Measurements from ENCODE around the gene SLC27A5.
A peak's percentile ranks its signal among the peaks of the same experiment; 100 is the strongest.

SLC27A5 gene

GRCh38 chr19:58473775-58474174 is 38.0 kb downstream of the SLC27A5 start:
- peaks cover 7% of the 10 kb centered on the region; the same call in 1 of the 2 replicates for H3K4me1 ChIP-seq (ENCODE audit: control insufficient read depth, insufficient read depth, low read length)
- H3K36me3 ChIP-seq (ENCODE audit: control insufficient read depth in 2 of 2, insufficient read depth in 1 of 2, low read length in 2 of 2): peaks cover 13 to 60% of the 10 kb centered on the region in 2 experiments
- no peak overlapping the region for H3K4me3 ChIP-seq (ENCODE audit: low read depth, low read length)
- ChIA-PET POLR2A (interaction anchor here (0.7 to 2.5 kb wide), 3 partner anchors 23 to 80 kb away, joined by 3 to 9 read pairs (median 4); partner anchors contain the start of genes ZNF324B and ZNF584), CTCF (interaction anchor here (1.8 kb wide), 1 partner anchor 46 kb away, joined by 10 read pairs; the partner anchor contains the start of gene ZBTB45)
- no peak overlapping the region for H3K27ac ChIP-seq (ENCODE audit: extremely low read depth, low read depth, low read length)
- 0 out of 2 replicates have a peak, but pooled peaks have one; percentile 5 for TF ChIP-seq HOXD13 (CRISPR knock-in tag; IDR thresholded peaks at IDR 0.05; ENCODE audit: borderline replicate concordance)
- TF ChIP-seq PRDM1 (tag by site-specific recombination; IDR thresholded peaks at IDR 0.05): no peak
- TF ChIP-seq SP7 (tag by site-specific recombination; IDR thresholded peaks at IDR 0.05): no peak
- TF ChIP-seq ZNF558 (tag by site-specific recombination; IDR thresholded peaks at IDR 0.05): no peak
- no peak for TF ChIP-seq ZBTB7A (tag by site-specific recombination; IDR thresholded peaks at IDR 0.05; ENCODE audit: low read depth)
- no peak for TF ChIP-seq ZNF488 (tag by site-specific recombination; IDR thresholded peaks at IDR 0.05)
- H3K9me3 ChIP-seq (ENCODE audit: control insufficient read depth, insufficient read depth, low read depth, low read length): no peaks in the 10 kb centered on the region

DNA sequence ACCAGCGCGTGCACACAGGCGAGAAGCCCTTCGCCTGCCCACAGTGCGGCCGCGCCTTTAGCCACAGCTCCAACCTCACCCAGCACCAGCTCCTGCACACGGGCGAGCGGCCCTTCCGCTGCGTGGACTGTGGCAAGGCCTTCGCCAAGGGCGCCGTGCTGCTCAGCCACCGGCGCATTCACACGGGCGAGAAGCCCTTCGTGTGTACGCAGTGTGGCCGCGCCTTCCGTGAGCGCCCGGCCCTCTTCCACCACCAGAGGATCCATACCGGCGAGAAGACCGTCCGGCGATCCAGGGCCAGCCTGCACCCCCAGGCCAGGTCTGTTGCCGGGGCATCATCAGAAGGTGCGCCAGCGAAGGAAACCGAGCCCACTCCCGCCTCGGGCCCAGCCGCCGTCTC is 40.1 kb downstream of the SLC27A5 start:
- ChIA-PET POLR2A (no interaction called here), CTCF (no interaction called here)
- no peak overlapping the region for H3K27ac ChIP-seq (ENCODE audit: extremely low read depth, low read depth, low read length)
- H3K9me3 ChIP-seq (ENCODE audit: control insufficient read depth, insufficient read depth, low read depth, low read length): no peaks in the 10 kb centered on the region
- peaks cover 9 to 50% of the 10 kb centered on the region in 2 experiments; a peak in 2 of 3 replicates for H3K36me3 ChIP-seq (ENCODE audit: control insufficient read depth in 2 of 2, insufficient read depth in 1 of 2, low read length in 2 of 2)
- H3K4me3 ChIP-seq (ENCODE audit: low read depth, low read length): no peak overlapping the region
- peaks cover 7% of the 10 kb centered on the region for H3K4me1 ChIP-seq (ENCODE audit: control insufficient read depth, insufficient read depth, low read length)
- TF ChIP-seq ZNF169 (tag by site-specific recombination; IDR thresholded peaks at IDR 0.05) (no peak), ZNF311 (tag by site-specific recombination; IDR thresholded peaks at IDR 0.05; ENCODE audit: borderline replicate concordance) (no peak), ZNF280C (tag by site-specific recombination; IDR thresholded peaks at IDR 0.05) (no peak), ZNF248 (tag by site-specific recombination; IDR thresholded peaks at IDR 0.05) (no peak), ZNF24 (tag by site-specific recombination; IDR thresholded peaks at IDR 0.05) (no peak), SP3 (tag by site-specific recombination; IDR thresholded peaks at IDR 0.05) (no peak), KLF8 (tag by site-specific recombination; IDR thresholded peaks at IDR 0.05) (no peak), ZNF138 (tag by site-specific recombination; IDR thresholded peaks at IDR 0.05; ENCODE audit: borderline replicate concordance) (no peak), ELK4 (IDR thresholded peaks at IDR 0.05; ENCODE audit: borderline replicate concordance, low read depth, low read length) (no peak), ZNF513 (tag by site-specific recombination; IDR thresholded peaks at IDR 0.05) (no peak), ZBTB1 (tag by site-specific recombination; IDR thresholded peaks at IDR 0.05) (no peak), SP2 (tag by site-specific recombination; IDR thresholded peaks at IDR 0.05) (no peak), ZNF571 (tag by site-specific recombination; IDR thresholded peaks at IDR 0.05) (no peak), ZNF629 (tag by site-specific recombination; IDR thresholded peaks at IDR 0.05) (no peak), ZNF654 (tag by site-specific recombination; IDR thresholded peaks at IDR 0.05; ENCODE audit: low read depth) (no peak)
- TF ChIP-seq, protein P1, sequence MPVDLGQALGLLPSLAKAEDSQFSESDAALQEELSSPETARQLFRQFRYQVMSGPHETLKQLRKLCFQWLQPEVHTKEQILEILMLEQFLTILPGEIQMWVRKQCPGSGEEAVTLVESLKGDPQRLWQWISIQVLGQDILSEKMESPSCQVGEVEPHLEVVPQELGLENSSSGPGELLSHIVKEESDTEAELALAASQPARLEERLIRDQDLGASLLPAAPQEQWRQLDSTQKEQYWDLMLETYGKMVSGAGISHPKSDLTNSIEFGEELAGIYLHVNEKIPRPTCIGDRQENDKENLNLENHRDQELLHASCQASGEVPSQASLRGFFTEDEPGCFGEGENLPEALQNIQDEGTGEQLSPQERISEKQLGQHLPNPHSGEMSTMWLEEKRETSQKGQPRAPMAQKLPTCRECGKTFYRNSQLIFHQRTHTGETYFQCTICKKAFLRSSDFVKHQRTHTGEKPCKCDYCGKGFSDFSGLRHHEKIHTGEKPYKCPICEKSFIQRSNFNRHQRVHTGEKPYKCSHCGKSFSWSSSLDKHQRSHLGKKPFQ (tag by site-specific recombination; IDR thresholded peaks at IDR 0.05): no peak
- TF ChIP-seq, protein P2, sequence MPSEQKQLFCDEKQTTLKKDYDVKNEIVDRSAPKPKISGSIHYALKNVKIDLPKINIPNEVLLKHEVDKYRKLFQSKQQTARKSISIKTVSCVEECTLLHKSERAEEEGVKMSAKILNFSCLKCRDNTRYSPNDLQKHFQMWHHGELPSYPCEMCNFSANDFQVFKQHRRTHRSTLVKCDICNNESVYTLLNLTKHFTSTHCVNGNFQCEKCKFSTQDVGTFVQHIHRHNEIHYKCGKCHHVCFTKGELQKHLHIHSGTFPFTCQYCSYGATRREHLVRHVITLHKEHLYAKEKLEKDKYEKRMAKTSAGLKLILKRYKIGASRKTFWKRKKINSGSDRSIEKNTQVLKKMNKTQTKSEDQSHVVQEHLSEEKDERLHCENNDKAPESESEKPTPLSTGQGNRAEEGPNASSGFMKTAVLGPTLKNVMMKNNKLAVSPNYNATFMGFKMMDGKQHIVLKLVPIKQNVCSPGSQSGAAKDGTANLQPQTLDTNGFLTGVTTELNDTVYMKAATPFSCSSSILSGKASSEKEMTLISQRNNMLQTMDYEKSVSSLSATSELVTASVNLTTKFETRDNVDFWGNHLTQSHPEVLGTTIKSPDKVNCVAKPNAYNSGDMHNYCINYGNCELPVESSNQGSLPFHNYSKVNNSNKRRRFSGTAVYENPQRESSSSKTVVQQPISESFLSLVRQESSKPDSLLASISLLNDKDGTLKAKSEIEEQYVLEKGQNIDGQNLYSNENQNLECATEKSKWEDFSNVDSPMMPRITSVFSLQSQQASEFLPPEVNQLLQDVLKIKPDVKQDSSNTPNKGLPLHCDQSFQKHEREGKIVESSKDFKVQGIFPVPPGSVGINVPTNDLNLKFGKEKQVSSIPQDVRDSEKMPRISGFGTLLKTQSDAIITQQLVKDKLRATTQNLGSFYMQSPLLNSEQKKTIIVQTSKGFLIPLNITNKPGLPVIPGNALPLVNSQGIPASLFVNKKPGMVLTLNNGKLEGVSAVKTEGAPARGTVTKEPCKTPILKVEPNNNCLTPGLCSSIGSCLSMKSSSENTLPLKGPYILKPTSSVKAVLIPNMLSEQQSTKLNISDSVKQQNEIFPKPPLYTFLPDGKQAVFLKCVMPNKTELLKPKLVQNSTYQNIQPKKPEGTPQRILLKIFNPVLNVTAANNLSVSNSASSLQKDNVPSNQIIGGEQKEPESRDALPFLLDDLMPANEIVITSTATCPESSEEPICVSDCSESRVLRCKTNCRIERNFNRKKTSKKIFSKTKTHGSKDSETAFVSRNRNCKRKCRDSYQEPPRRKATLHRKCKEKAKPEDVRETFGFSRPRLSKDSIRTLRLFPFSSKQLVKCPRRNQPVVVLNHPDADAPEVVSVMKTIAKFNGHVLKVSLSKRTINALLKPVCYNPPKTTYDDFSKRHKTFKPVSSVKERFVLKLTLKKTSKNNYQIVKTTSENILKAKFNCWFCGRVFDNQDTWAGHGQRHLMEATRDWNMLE (tag by site-specific recombination; conservative IDR thresholded peaks at IDR 0.05; ENCODE audit: low read depth): no peak
